ENCODE results near the gene GRB10.

Gene GRB10

DNA sequence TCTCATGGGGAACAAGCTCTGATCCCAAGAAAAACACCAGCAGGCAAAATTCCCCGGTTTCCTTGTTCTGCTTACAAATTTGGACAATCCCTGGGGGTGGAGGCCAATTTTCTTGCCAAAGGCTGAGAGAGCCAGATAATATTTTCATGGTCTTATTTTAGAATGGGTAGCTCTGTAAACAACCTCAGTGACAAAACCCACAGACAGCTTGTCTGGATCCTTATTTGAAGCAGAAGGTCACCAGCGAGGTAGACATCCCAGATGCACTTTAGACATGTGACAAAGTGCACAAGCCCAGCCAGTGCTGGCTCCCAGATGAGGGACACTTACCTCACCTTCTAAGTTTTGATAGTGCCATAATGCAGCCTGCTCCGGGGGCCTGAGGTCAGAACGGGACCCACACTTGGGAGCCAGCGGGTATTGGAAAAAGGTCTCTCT is 114.9 kb downstream of the GRB10 start:
- DNase-seq (ENCODE audit: low spot score): no peak

DNA sequence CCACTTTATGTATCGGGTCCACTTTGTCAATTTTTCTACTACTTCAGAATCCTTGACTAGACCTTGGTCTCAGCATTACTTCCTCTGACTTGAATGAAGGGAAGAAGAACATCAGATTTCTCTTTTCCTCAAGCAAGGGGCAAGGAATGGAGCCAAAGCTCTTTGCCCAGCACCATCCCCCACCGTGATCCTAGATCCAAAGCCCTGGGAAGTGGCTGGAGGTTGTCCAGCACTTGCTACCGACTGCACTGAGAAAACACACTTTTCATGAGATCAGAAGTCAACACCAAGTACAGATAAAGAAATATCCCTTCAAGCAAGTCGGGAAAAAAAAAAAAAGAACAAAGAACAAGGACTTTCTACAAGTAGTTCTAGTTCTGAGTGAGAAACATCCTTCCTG is 115.4 kb downstream of the GRB10 start:
- no peak for DNase-seq (ENCODE audit: low spot score)

DNA sequence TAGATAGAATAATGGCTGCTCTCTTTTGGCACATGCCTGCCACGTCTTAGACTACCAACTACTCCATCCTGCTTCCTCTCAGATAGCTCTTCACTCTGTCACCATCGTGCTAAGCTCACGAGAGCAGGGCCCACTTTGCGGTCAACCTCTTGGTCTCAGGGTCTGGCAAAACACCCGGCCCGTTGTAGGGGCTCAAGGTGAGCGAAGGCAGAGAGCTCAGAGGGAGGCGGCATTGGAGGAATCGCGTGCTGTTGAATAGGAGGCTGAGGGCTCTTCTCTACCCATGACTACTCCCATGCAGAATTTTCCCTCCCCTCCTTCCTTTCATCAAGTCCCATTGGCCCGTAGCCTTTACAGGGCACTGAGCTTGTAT is 116.6 kb downstream of the GRB10 start:
- DNase-seq (ENCODE audit: low spot score): no peak

DNA sequence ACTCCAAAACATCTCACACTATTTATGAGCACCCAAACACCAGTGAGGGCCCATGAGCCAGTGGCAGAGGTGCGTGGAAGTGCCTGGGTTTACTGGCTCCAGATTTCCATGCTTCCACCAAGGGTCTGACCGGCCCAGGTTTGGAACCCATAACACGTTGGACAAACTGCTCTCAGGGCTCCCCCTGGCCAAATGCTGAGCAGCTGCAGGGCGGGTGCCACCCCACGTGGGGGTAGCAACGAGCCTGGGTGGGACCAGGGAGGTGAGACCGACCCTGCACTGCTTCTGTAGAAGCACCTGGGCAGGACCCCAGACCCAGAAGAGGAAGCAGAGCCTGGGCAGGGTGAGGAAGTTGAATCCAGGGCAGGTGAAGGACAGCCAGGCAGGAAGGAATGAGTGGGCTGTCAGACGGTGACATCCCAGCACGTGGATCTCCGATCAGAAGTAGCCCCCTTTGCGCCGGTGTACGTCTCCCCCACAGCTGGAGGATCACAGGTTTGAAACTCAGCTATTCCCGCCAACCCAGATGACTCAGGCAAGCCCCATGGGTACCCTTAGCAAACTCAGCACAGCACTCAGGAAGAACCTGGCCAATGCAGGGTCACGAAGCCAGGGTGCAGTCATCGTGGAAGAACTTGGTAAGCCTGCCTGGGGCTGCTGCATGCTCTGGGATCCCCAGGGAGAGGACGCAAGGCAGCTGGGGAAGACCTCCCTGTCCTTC is 117.1 kb downstream of the GRB10 start:
- no peak for DNase-seq (ENCODE audit: low spot score)

DNA sequence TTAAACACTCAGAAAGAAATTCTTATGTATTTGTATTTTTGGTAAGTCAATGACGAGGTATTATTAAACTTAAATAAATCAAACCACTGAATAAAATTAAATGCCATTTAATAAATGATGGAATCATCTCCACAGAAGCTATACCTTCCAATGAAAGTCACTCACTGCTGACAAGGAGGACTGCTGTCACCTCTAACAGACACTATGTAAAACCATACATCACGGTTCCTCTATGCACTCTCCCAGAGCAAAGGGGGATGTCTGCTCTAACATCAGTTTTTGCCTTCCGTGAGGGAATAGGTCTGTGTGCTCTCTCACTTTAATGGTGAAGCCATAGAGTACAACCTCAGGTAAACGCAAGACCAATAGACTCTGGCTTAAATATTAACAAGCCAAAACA is 117.8 kb downstream of the GRB10 start:
- no peak for DNase-seq (ENCODE audit: low spot score)

DNA sequence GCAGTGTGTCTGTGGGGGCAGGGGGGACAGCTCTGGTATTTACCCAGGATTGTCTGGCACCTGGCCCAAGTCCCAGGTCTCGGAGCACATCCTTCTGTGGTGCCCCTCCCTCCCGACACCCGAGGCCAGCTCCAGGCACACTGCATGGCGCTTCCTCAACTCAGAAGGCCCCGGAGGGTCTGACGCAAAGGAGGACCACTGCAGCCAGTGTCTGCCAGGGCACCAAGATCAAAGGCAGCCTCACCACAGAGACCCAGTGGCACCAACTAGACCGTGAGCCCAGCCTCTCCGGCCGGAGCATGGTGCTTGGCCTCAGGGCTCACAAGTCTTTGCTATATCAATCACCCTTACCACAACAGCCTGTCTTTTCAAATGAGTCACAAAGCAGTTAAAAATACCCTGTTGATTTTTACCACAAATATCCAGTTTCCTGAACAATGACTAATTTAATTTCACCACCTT is 118.2 kb downstream of the GRB10 start:
- DNase-seq (ENCODE audit: low spot score): no peak

DNA sequence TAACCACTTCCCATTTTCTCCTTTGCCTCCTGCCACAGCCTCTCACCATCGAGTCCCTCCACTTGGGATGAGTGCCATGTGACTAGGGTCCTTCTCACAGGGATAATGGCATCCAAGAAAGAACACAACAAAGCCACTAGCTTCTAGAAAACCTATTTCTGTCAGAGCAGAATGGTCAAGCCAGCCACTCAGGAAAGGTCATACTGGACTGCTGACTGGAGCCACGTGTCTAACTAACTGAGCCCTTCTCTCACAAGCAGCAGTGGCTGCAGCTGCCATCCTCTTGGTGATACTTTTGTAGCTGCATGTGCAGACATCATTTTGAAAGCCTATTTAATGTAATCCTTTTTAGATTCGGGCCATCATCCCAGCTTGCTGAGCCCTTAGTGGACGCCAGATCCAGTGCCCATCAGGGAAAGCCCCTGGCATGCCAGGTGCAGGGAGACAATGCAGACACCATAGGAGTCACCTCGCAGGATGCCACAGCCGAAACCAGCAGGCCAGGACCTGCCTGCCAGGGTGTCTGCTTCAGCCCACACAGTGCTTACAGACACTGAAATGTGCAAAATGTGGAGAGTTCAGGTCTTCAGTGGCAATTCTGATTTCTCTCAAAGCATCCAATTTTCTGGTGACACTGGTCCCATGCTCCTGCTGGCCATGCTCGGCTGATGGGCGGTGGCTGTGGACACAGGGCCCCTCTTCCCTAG is 119.1 kb downstream of the GRB10 start:
- no peak for DNase-seq (ENCODE audit: low spot score)

DNA sequence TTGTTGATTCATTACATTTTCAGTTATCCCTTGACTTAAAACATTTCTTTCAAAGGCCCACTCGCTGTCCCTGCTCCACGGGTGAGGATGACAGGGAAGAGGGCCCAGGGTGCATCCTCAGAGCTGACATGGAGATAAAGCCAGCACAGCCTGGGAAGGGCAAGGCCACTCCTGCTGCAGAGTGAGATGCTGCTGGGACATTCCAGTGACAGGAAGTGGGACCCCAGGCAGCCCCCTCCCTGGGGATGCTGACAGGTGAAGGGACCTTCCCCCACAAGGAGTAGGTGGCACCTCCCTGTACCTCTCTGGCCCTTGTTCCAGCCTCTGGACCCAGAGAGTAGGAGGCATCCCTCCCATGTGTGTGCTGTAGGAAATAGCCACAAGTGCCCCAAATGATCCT is 119.7 kb downstream of the GRB10 start:
- DNase-seq (ENCODE audit: low spot score): no peak

DNA sequence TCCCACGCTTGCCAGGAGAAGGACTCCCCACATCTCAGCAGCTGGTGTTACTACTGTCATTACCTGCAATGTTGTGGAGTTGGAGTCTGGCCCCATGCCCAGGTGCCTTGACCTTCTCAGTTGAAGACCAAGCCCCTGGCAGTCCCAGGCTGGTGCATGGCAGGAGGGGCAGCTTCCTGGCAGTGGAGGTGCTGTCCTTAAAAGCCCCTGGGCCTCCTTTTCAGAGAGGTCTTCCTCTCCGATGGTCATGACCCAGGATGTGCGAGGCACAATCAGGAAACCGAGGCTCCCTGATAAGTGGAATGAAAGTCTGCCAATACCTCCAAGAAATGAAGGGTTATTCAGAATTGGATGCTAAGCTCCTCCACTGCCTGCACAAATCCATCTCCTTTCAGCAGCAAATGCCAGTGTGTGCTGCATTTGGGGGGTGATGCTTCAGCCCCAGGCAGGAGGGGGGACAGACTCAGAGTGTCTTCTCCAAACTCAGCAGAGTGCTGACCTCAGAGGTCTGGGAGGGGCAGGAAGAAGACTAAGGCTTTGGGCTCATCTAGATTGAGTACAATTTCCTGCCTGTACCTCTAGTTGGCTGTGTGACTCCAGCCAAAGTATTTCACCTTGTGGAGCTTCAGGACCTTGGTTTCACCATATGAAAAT is 120.5 kb downstream of the GRB10 start:
- DNase-seq (ENCODE audit: low spot score): no peak

DNA sequence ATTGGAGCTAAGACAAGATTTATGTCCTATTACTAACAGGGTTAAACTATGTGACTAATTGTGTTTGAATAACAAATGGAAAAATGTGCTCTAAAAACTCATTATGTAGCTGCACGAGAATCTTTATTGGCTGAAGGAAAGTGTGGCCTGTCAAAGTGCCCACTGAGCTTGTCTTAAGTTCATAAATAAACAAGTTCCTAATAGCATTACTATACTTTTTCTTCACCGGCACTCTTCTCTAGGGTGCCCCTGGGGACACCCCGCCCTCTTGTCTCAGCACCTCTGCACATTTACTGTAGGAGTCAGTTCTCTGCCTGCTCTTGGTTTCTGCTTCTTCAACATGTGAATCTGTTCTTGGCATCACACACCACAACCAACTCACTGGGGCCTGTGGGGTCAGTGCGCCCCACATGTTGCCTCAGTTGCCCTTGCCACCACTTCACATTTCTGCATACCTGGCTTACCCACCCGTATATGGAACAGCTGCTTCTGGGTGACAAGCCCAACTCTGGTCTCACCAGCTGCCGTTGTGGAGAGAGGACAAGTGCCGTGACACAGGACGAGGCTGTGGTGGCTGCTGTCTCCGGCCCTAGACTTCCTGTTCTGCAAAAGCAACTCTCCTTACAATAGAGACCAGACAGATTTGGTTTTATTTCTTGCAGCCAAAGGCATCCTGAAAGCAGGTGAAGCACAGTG is 121.2 kb downstream of the GRB10 start:
- no peak for DNase-seq (ENCODE audit: low spot score)

DNA sequence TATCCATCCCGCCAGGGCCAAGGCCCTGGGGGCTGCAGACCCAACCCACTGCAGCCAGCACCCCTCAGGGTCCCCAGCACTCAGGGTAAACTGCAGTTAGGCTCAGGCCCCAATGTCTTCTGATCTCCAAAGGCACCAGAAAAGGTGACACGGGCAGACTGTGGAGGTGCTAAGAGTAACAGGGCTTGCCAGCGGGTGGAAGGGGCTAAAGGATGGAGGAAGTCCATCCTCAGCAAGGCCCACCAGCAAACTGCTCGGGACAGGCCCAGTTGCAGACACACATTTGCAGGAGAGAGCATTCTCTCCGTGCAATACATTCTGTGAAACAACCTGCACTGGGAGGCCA is 121.9 kb downstream of the GRB10 start:
- DNase-seq (ENCODE audit: low spot score): no peak

DNA sequence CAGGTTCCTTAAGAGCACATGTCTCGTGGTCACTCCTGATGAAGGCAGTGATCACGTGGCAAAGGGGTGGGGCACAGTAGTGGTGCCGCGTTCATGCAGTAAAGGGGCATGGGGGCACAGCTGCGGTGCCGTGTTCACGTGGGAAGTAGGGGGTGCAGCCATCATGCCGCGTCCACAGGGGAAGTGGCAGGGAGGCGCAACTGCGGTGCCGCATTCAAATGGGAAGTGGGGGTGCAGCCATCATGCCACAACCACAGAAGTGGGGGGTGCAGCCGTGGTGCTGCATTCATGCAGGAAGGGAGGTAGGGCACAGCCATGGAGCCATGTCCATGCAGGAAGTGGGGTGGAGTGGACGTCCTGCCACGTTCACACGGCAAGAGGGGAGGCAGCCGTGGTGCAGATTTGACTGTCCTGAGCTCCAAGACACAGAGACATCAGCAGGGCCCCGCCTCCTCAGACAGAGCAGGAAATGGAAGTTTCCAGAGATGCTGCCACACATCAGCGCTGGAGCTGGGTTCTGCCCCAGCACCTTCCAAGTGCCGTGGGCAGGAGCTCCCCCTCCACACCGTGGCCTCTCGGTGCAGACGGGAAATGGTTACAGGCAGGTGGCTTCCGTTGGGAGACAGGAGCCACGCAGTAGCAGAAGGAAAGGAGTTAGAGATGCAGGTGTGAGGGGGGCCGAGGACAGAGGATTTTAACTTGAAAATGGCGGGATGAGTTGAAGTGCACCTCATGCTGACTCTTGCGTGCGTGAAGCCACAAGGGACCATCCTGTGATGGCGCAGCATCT is 122.5 kb downstream of the GRB10 start:
- no peak for DNase-seq (ENCODE audit: low spot score)

DNA sequence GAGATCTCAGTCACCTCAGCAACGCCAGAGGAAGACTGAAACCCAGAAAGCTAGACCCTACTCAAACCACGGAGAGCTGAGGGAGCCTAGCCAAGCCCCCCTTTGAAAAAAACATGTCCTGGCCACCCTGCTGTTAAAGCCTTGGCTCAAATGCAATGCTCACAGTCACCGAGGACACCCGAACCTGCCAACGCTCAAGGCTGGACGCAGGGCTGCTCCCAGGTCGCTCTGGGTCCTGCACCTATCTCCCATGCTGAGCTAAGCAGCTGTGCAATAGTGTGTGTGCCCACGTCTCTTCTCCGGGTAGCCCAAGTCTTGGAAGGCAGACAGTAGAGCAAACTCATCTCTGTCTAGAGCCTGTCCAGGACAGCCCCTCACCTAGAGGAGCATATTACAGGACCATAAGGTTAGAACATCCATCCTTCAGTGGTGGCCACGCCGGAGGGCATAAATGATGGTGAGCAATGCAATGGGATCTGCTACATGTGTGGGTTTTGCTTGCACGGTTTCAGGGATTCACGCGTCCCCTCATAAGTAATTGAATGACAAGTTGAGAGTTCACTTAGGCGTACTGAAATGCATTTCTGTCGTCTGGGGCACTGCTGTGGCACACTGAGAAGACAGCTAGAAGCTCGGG is 123.2 kb downstream of the GRB10 start:
- no peak for DNase-seq (ENCODE audit: low spot score)

DNA sequence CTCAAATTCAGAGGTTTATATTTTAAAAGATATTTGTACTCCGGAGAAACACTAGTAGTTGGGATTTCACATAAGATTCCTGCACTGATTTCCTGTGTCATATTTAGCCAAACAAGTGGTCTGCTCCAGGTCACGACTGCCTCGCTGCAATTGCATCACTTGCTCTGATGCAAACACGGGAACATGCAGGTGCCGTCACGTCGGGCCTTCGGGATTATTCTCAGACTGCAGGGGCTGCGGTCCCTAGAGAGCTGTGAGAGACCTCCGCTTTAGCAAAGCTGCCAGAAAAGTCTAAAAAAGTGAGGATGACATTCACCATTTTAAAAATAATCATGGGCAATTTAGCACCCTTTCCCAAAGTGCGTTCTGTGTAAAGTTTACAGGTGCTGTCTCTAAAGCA is 124.0 kb downstream of the GRB10 start:
- no peak for DNase-seq (ENCODE audit: low spot score)

DNA sequence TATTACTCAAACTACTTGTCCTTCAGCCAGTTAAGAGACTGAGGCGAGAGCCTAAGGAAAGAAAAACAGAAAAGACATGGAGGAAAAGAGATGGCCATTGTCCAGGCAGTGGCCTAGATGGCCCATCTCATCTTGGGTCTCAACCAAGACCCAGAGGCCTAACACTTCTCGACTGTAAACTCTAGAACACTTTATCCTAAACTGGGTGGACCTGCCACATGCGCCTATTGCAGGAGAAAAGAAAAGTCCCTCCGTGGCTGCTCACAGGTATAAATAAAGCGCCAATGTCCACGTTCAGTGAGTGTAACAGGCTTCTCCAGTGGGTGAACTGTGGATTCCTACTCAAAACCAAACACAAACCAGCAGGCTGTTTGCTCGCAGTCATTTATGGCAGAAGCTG is 124.8 kb downstream of the GRB10 start:
- no peak for DNase-seq (ENCODE audit: low spot score)

DNA sequence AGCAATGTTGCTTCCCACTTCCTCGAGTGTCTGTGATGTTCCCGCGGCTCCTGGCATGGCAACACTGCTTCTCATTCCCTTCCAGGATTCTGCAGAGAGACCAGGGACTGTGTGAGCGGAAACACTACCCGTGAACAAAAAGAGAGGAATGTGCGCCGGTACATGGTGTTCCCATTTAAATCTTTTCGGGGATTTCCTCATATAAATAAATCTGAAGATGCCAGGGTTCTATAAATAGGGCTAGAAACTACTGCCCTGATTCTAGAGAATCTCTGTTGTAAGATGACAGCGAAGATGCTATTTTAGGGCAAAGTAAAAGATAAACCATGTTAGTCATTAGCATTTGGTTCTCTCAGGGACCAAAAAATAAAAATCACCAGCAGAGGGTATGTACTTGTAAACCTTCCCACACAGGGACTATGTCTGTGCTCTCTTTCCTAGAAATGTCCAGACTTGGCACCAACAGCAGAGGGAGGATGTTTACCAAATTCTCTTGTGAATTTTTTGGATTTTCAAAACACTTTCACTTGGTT is 125.3 kb downstream of the GRB10 start:
- no peak for DNase-seq (ENCODE audit: low spot score)

DNA sequence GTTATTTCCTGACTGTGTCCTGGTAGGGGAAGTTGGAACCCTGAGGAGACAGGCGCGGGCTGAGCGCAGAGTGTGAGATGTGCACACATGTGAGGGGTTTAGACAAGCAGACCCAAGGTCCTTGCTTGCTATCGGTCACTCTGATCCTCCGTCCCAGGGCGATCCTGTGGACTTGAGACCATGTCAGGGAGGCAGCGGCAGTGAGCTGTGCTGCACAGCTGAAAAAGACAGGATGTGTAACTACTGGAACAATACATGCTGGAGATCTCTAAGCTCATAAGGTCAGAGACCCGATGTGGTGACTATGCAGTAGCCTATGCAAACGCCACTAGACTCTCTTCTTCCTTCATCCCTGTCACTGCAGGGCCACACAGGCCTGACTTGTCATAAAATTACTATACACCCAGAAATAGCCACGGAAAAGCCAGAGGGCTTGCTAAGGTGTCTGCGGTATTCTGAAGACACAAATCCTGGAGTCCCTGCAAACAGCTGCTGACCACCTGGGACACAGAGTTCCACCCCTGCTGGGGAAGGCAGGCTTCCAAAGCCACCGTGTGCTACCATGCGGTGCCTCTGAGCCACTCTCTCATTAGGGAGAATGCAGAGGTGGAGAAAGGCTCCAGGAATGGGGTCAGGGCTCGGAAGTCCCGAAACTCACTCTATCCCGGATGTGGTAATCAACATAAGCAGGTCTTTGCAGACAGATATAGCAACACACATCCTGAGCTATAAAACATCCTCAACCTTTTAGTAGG is 126.4 kb downstream of the GRB10 start:
- DNase-seq (ENCODE audit: low spot score): no peak

DNA sequence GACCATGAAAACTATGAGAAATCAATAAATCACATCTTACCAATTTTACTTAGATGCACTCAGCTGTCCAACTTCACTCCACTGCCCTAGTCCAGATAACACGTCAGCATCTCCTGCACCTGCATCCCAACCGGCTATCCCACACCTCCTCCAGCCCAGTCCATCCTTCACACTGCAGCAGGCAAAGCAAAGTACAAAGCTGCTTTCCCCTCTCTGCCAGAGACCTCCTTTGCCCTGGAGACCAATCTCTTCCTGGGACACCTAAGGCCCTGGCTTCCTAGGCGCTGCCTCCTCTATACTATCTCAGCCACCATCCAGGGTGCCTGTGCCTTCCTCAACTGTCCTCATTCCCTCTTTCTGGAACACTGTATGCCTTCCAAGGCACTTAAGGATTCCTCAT is 127.2 kb downstream of the GRB10 start:
- DNase-seq (ENCODE audit: low spot score): no peak

DNA sequence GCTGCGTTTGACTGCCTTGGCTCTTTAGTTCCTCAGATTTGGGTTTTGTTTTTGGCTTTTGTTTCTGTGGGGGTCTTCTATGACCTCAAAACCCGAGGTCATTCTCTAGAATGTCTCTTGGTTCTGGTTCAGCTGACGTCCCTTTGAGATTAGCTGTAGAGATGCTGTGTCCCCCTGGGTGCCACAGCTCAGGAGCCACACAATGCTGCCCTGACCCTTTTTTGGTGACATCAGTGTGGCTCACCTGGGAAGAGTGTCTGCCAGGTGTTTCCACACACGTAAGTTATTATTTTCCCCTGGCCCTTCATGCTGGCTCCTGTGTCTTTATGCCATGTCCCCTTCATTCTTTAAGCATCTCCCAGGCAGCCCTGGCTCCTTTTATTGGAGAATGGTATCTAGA is 127.7 kb downstream of the GRB10 start:
- no peak for DNase-seq (ENCODE audit: low spot score)

DNA sequence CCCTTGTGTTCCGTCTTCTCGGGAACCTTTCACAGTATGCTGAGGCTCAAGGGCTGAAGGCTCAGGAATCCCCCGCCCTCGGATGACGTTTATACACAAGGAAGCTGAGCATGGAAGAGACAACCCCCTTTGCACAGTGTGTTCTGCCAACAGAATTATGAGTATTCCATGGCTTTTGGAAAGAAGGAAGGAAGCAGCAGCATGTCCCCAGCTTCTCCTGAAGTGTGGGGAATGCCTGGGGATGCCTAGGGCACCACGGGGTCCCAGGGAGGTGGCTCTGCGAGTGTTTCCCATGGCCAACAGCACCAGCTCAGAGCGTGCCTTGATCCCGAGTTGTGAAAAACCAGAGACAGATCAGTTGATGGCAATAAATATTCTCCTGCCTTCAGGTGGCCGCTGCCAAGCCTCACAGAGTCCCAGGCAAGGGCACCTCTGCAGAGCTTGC is 128.7 kb downstream of the GRB10 start:
- no peak for DNase-seq (ENCODE audit: low spot score)

Data from RKO (cell line).